SU-DHL-6 (cell line): ENCODE data around the gene PPDPF.

Experiments
- H2AFZ ChIP-seq: fragments of 200-600 bp; sonication (generic); 2 replicates; pipeline ENCODE4 v1.6.1; 2014; ENCODE audit warnings: low read depth, mild to moderate bottlenecking, moderate library complexity, mixed read lengths, antibody characterized with exemption, low read length; ENCODE audit not compliant: severe bottlenecking
- H3F3A ChIP-seq: fragments of 200-600 bp; shearing (Covaris generic); 2 replicates; pipeline ENCODE4 v1.6.0; 2016; ENCODE audit warnings: antibody characterized with exemption, mild to moderate bottlenecking; ENCODE audit not compliant: insufficient read depth
- H3K27ac ChIP-seq: fragments of 200-600 bp; sonication (generic); 2 replicates; pipeline ENCODE4 v1.5.1; 2016; ENCODE audit warnings: low read depth, mild to moderate bottlenecking, low read length, moderate library complexity, mixed read lengths
- H3K27me3 ChIP-seq: fragments of 200-600 bp; sonication (generic), shearing (Covaris generic); 2 replicates; pipeline ENCODE4 v1.6.0; 2014; ENCODE audit warnings: mild to moderate bottlenecking, low read length
- H3K36me3 ChIP-seq: fragments of 200-600 bp; sonication (generic); 2 replicates; pipeline ENCODE4 v1.6.1; 2014; ENCODE audit warnings: mild to moderate bottlenecking, low read length, mixed read lengths
- H3K4me2 ChIP-seq: fragments of 300-600, 200-600 bp; shearing (Covaris generic), sonication (generic); 2 replicates; pipeline ENCODE4 v1.6.0; 2014; ENCODE audit warnings: low read length, low read depth, mild to moderate bottlenecking; ENCODE audit not compliant: poor library complexity, severe bottlenecking
- H3K4me3 ChIP-seq: fragments of 200-600 bp; sonication (generic); 2 replicates; pipeline ENCODE4 v1.5.1; 2014; ENCODE audit warnings: antibody characterized with exemption, low read length, mild to moderate bottlenecking, mixed read lengths; ENCODE audit not compliant: insufficient read depth, poor library complexity, severe bottlenecking
- H3K79me2 ChIP-seq: fragments of 200-600 bp; sonication (generic); 2 replicates; pipeline ENCODE4 v1.6.1; 2014; ENCODE audit warnings: mild to moderate bottlenecking, low read length, moderate library complexity; ENCODE audit not compliant: insufficient read depth
- H3K9ac ChIP-seq: fragments of 200-600 bp; sonication (generic); 2 replicates; pipeline ENCODE4 v1.7.0; 2014; ENCODE audit warnings: mild to moderate bottlenecking, low read length
- H3K9me2 ChIP-seq: fragments of 200-600 bp; sonication (generic); replicated peaks from 2 replicates; pipeline ENCODE4 v1.6.1; 2014; ENCODE audit warnings: low read length; ENCODE audit not compliant: insufficient read depth
- H3K9me3 ChIP-seq: fragments of 200-600 bp; sonication (generic); 2 replicates; pipeline ENCODE4 v1.6.1; 2014; ENCODE audit warnings: low read length, mixed read lengths; ENCODE audit not compliant: insufficient read depth
- H4K20me1 ChIP-seq: fragments of 200-600 bp; sonication (generic); 2 replicates; pipeline ENCODE4 v1.6.1; 2014; ENCODE audit warnings: low read depth, mild to moderate bottlenecking, antibody characterized with exemption, low read length, moderate library complexity, mixed read lengths
- EZH2phosphoT487 ChIP-seq: fragments of 200-600 bp; sonication (generic), shearing (Covaris generic); conservative IDR thresholded peaks from 2 replicates; pipeline ENCODE4 v1.6.1; 2018; ENCODE audit warnings: mild to moderate bottlenecking, antibody characterized with exemption, low read length, moderate library complexity, mixed read lengths
- TF ChIP-seq, protein P1 (sequence below): fragments of 200-600 bp; sonication (generic); IDR thresholded peaks from one replicate; pipeline ENCODE4 v1.5.1; 2017; ENCODE audit warnings: antibody characterized with exemption, mild to moderate bottlenecking, low read length, moderate library complexity; ENCODE audit not compliant: insufficient read depth, poor library complexity, severe bottlenecking

PPDPF gene

GRCh38 chr20:63521602-63522001 is 1.0 kb downstream of the PPDPF start:
- H3K27ac ChIP-seq, result no peak overlapping the region
- H3K27me3 ChIP-seq, result no peaks in the 10 kb centered on the region
- peak overlapping the region; percentile 67 for H3K9ac ChIP-seq
- H4K20me1 ChIP-seq, result no peaks in the 10 kb centered on the region
- H3F3A ChIP-seq, result 0 out of 2 replicates have a peak, but pooled peaks cover 3% of the 10 kb centered on the region
- H3K36me3 ChIP-seq, result peaks cover 3% of the 10 kb centered on the region; the same call in 1 of the 2 replicates
- no peaks in the 10 kb centered on the region for H3K9me3 ChIP-seq
- peak overlapping the region; percentile 79 for H3K4me3 ChIP-seq
- H2AFZ ChIP-seq, result no peak overlapping the region
- H3K79me2 ChIP-seq, result no peaks in the 10 kb centered on the region
- no peaks in the 10 kb centered on the region for H3K9me2 ChIP-seq
- H3K4me2 ChIP-seq, result peak overlapping the region; percentile 72
- TF ChIP-seq EZH2phosphoT487, result no peak
- TF ChIP-seq, protein P1, sequence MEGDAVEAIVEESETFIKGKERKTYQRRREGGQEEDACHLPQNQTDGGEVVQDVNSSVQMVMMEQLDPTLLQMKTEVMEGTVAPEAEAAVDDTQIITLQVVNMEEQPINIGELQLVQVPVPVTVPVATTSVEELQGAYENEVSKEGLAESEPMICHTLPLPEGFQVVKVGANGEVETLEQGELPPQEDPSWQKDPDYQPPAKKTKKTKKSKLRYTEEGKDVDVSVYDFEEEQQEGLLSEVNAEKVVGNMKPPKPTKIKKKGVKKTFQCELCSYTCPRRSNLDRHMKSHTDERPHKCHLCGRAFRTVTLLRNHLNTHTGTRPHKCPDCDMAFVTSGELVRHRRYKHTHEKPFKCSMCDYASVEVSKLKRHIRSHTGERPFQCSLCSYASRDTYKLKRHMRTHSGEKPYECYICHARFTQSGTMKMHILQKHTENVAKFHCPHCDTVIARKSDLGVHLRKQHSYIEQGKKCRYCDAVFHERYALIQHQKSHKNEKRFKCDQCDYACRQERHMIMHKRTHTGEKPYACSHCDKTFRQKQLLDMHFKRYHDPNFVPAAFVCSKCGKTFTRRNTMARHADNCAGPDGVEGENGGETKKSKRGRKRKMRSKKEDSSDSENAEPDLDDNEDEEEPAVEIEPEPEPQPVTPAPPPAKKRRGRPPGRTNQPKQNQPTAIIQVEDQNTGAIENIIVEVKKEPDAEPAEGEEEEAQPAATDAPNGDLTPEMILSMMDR, result no peak

- Histone ChIP-seq H3K79me2 (no peaks in the 10 kb centered on the region), H3F3A (0 out of 2 replicates have a peak, but pooled peaks cover 3% of the 10 kb centered on the region), H3K9ac (no peak overlapping the region), H3K36me3 (peaks cover 3% of the 10 kb centered on the region; the same call in 1 of the 2 replicates), H3K4me2 (no peak overlapping the region), H3K9me2 (no peaks in the 10 kb centered on the region), H2AFZ (no peak overlapping the region), H4K20me1 (no peaks in the 10 kb centered on the region), H3K4me3 (no peak overlapping the region), H3K27me3 (no peaks in the 10 kb centered on the region), H3K9me3 (no peaks in the 10 kb centered on the region), H3K27ac (no peak overlapping the region)
- no peak for TF ChIP-seq EZH2phosphoT487
- TF ChIP-seq, protein P1, result no peak
Observed at GRCh38 chr20:63522091-63522868, 1.7 kb downstream of the PPDPF start.

GRCh38 chr20:63522981-63523611 is 2.5 kb downstream of the PPDPF start:
- no peak for TF ChIP-seq EZH2phosphoT487
- TF ChIP-seq, protein P1, result no peak
- H3K27me3 ChIP-seq, result no peaks in the 10 kb centered on the region

More at GRCh38 chr20:63522981-63523611, 2.5 kb downstream of the PPDPF start:
- no peak overlapping the region for H3K4me2 ChIP-seq
- H3F3A ChIP-seq, result 0 out of 2 replicates have a peak, but pooled peaks cover 3% of the 10 kb centered on the region
- no peaks in the 10 kb centered on the region for H3K79me2 ChIP-seq
- H3K9me2 ChIP-seq, result no peaks in the 10 kb centered on the region
- H3K36me3 ChIP-seq, result peaks cover 3% of the 10 kb centered on the region; the same call in 1 of the 2 replicates
- no peak overlapping the region for H2AFZ ChIP-seq
- no peak overlapping the region for H3K9ac ChIP-seq
- no peaks in the 10 kb centered on the region for H3K9me3 ChIP-seq
- no peak overlapping the region for H3K4me3 ChIP-seq
- no peaks in the 10 kb centered on the region for H4K20me1 ChIP-seq
- H3K27ac ChIP-seq, result no peak overlapping the region
